ENCODE measurements around the gene S100P.

Gene S100P

DNA sequence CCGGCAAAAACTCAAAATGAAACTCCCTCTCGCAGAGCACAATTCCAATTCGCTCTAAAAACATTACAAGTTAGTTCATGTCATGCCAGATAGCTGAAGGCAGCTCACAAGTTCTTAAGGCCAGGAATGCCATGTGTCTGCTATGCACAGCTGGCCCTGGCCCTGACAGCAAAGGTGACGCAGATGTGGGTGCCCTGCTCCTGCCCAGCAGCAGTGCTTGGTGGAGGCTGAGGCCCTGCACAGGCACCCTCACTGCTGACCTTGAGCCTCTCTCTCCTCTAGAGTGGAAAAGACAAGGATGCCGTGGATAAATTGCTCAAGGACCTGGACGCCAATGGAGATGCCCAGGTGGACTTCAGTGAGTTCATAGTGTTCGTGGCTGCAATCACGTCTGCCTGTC, 2.9 kb downstream of the S100P start:
- no peak for DNase-seq

DNA sequence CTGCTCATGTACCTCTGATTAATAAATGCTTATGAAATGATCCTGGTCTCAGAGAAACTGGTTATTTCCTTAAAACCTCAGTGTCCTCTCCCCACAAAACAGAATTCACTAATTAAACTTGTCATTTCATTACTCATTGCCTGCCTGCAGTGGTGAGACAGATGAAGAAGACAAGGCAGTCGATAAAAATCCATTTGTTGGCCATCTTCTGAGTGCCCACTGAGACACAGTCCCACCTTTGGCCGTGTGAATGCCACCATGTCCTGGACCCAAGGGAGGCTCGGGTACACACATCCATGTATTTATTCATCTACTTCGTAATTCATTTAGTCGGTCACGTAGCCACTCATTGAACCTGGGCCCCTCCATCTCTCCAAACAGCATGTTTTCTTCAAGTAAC, 3.5 kb downstream of the S100P start:
- no peak for DNase-seq

DNA sequence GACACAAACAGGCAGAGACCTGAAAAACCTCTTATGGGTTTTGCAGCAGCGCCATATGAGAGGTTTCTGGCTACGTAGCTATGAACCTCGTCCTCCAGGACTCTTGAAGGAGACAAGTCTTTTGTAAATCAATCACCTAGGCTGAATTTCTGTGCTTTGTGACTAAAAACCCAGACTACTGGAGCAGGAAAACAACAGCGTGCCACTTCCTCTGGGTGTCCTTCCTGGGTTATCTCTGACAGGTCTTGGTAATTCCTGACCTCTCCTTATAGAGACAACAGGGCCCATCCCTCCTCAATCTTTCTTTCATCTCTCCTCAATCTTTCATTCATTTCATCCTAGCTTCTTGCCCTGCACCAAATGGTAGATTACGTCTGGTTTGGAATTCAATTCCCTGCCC, 5.7 kb downstream of the S100P start:
- no peak for DNase-seq

DNA sequence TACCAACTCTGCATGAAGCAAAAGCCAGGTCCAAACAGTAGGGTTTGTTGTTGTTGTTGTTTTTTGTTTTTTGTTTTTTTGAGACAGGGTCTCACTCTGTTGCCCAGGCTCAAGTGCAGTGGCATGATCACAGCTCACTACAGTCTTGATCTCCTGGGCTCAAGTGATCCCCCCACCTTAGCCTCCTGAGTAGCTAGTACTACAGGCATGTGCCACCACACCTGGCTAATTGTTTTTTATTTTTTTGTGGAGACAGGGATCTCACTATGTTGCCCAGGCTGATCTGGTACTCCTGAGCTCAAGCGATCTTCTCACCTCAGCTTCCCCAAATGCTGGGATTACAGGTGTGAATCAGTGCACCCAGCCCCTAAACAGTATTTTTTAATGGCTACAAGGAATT, 6.2 kb downstream of the S100P start:
- DNase-seq = no peak

DNA sequence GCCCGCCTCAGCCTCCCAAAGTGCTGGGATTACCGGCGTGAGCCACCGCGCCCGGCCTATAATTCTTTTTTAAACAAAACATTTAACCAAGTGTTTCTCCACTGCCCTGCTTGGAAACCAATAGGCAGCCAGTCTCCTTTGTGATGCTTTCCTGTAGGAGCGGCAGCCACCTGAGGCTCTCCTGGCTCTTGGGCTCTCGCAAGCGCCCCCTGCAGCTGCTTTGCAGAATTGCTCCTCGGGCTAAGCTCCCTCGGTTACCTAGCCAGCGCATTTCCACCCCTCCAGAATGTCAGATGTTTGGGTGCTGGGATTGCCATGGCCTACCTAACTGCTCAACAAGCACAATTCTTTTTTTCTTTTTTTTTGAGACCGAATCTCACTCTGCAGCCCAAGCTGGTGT, 7.7 kb downstream of the S100P start:
- no peak for DNase-seq

DNA sequence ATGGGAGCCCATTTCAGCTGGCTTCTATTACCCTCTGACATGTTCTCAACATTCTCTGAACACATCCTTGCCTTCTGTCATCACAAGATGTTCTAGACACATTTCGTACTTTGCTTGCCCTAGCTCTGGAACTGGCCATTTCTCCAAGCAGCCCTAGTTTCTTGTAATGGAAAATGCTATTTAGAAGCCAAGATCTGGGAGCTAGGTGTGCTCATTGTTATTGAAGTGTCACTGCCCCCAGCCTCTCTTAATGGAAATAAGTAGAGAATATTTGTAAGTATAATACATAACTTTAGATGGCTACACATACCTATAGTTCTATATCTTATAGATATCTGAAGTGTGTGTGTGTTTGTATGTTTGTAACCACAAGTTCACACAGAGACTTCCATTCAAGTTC, 9.1 kb downstream of the S100P start:
- no peak for DNase-seq

DNA sequence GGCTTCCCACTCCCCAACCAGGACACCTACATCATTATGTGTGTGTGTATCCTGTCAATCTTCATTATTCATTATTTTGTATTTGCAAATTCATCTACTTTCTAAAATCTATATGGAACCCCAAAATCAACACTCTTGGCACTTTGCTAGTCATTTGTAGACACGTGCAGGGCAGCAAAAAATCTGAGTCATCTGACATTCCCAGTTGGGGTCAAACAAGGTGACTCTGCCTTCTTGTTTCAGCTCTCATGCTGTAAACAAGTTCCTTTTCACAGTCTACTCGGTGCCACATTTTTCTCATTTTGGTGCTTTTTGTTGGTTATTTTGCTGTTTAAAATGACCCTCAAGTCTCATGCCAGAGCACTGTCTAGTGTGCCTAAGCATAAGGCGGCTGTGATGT, 10.1 kb downstream of the S100P start:
- no peak for DNase-seq

DNA sequence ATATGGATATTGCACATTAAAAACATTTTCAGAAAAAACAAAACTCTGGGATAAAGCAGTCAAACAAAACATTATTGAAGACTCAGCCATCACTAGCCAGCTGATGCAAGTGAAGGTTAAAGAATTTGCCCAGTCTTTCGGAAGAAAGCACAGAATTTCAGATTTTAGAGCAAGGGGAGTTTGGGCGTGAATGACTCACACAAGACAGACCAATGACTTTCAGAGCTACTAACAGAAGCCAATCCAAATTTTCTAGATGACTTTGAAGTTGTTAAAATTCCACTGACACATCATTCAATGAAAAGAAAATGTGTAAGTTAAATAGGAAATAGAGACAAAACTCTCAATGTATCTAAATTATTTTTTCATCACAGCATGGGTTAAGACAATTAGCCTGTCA, 12.0 kb downstream of the S100P start:
- DNase-seq = no peak

DNA sequence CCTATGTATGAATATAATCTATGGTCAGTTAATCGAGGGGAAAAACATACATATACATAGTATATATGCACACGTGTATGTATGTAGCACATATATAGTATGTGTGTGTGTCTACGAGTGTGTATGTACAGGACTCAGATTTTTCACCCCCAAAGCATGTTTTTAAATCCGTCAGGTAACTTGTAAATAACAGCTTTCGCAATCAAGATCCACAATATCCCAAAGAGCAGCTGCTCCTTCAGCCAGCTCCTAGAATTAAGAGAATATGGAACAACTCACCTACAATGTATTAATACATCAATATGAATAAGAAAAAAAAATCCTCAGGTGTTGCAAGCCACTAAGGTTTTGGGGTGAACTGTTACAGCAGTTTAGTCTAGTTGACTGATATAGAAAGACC, 12.5 kb downstream of the S100P start:
- DNase-seq = no peak

DNA sequence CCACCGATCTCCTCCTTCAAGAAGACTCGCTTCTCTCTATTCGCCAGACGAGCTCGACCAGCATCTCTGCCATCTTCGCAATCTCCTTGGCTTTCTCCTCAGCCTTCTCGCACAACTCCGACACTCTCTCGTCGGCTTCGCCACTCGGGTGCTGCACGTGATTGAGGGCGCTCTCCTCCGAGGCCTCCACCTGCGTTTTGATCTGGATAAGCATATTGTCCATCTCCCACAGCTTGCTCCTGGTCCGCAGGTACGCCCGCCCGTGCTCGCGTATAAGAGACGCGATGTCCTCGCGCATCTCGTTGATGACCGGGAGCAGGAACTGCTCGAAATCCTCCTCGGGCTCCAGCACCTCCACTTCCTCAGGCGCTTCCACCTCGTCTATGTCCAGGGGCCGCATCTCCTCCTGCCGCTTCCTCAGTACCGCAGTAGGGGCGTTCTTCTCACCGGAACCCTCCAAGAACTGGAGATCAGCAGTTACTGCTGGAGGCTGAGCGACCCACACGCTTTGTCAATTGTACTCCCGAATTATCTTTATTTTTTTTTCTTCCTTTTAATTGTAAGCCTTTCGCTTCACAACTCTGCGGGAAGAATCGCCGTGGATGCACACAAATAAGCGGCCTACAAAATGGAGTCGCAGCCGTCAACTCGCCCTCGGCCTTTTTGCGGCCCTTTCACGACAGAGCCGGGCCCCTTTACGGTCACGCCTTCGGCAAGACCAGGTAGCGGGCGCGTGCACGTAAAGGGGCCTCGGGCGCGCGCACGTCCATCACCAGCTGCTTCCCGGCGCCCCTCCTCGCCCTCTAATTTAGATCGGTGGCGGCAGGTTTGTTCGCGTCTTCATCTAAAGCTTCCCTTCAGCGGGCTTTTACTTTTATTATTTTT, 15.8 kb downstream of the S100P start, which contains the start of gene MRFAP1L1:
TSS of gene MRFAP1L1 (minus strand) at position 636 of the 885 bp plus-strand sequence. CDS start at position 400, 236 bp downstream.
- DNase-seq = peak; percentile 92

DNA sequence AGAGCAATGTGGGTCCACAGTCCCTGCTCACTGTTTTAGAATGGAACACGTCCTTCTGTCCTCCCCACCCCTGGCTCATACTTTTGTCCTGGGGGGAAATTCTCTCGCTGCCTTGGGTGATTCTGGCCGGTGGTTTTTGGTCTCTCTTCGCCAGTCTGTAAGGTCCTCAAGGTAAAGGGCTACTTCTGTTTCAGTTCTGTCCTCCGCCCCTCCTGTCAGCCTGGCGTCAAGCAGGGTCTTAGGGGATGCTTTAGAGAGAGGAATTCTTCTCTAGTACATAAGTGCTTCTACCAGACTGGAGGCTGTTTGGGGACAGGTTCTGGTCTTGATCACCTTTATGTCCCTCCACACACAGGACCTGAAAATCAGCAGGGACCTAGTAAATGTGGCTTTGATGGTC, 16.6 kb downstream of the S100P start:
- DNase-seq = no peak

DNA sequence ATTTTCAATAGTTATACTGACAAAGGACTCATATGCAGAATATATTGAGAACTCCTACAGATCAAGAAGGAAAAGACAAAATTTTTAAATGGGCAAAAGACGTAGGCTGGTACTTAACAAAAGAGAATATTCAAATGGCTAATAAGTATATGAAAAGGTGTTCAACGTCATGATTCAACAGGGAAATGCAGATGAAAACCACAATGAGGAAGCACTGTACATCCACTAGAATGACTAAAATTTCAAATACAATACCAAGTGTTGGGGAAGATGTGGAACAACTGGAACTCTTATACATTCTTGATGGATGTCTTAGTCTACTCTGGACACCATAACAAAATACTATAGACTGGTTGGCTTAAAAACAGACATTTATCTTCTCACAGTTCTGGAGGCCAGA, 17.3 kb downstream of the S100P start:
- no peak for DNase-seq

DNA sequence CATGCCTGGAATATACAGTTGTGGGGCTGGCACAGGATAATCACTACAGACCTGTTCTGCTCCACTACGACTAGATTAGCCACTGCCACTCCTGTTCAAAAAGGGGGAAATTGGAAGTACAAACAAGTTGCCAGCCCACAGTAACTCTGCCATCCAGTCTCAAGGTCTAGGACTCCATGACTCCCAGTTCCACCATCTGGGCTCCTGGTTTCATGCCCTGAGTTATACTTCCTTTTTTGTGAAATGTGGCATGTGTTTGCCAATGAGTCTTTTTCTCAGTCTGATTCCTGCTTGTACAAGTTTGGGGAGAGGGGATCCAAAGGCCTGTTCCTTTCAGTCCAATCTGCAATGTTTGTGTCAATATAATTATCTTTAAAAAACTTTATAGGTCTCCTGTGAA, 21.3 kb downstream of the S100P start:
- no peak for DNase-seq

DNA sequence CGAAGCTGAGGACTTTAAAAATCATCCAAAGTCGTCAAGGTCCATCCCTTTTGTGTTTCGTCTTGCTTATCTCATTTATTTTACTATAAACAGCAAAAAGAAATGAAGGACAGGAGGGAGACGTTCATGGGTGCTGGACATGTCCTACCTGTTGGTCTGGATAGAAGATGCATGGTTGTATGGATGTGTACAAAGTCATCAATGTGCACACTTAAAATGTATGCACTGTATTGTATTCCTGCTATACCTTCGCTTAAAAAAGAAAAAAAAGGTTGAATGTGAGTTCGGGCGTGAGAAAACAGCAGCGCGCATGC, 22.0 kb downstream of the S100P start:
- DNase-seq = no peak

DNA sequence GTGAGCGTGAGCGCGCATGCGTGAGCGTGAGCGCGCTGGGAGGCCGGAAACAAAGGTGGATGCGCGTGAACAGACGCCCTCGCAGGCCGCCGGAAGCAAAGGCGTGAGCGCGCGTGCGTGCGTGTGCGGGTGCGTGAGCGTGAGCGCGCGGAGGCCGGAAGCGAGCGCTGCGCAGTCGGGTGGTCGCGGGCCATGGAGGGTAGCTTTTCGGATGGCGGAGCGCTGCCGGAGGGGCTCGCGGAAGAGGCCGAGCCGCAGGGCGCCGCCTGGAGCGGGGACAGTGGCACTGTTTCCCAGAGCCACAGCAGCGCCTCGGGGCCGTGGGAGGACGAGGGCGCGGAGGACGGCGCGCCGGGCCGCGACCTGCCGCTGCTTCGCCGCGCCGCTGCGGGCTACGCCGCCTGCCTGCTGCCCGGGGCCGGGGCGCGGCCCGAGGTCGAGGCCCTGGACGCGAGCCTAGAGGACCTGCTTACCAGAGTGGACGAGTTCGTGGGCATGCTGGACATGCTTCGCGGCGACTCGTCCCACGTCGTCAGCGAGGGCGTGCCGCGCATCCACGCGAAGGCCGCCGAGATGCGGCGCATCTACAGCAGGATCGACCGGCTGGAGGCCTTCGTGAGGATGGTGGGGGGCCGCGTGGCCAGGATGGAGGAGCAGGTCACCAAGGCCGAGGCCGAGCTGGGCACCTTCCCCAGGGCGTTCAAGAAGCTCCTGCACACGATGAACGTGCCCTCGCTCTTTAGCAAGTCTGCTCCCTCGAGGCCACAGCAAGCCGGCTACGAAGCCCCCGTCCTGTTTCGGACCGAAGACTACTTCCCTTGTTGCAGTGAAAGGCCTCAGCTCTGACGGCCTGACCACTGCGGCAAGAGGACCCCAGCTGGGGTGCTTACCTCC, 22.6 kb downstream of the S100P start, which contains the start of gene BLOC1S4:
TSS of gene BLOC1S4 (plus strand) at position 157 of the 894 bp plus-strand sequence. CDS start at position 193, 36 bp downstream.
- peak; percentile 97 for DNase-seq

DNA sequence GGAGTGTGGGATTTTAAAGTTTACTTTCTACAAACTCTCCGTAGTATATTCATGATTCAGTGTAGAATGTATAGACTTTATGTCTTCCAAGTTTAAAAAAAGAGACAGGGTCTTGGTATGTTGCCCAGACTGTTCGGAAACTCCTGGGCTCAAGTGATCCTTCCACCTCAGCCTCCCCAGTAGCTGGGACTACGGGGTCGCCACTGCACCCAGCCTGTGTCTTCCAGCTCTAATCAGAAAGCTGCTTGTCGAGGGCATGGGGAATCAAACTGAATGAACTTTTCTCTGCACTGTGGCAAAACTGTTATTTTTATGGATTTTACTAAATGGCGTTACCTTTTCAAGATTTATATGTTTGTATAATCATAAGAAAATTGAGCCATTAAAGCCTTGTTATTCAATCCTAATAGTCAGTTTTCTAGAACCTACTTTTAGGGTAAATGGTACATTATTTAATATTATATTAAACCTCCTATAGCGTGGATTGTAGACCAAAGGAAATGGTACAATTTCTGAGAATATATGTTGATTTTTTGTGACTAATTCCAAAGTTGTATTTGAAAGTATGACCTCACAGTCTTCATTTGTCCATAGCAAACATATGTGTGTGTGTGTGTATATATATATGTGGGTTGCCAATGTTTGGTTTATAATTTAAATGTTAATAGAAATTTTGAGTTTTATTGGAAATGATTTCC, 23.4 kb downstream of the S100P start:
- DNase-seq = no peak

DNA sequence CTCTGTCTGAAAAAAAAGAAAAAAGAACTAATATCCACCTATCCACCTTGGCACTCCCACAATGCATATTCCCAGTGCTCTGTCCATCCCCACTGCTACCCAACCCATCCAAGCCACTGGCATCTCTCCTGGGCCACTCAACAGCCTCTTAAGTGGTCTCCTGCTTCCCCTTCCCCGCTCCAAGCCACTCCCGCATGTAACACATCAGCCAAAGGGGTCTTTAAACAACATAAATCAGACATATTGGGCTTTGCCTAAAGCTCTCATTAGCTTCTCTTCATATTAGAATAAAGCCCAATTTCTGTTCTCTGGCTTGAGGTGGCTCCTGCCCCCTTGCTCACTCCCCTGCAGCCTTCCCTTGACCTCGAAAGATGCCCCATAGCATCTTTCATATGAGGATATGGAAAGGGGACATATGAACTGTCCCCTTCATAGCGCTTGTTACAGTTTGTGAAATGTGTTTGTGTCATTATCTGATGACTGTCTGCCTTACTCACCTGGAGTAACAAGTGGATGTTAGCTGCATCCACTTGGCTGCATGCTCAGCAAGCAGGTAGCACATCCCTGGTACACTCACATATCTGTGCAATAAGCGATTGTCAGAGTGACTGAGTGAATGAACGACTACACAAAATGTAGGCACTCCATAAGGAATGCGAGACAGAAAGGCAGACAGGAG, 25.4 kb downstream of the S100P start:
- no peak for DNase-seq

DNA sequence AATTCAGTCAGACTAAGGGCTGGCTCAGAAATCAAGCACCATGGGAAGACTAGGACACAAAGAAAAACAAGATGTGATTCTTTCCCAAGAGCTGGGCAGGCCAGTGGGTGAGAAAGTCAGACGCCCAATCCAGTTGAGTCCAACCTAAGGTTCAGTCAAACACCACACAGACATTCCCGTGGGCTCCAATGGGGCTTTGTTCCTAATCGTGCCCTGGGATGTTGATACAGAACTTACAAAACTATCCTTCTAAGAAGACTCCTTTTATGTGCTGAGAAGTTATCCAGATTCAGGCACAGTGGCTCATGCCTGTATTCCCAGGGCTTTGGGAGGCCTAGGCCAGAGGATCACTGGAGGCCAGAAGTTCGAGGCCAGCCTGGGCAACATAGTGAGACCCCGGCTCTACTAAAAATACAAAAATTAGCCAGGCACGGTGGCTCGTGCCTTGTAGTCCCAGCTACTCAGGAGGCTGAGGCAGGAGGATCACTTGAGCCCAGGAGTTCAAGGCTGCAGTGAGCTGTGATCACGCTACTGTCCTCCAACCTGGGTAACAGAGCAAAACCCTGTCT, 26.0 kb downstream of the S100P start:
- no peak for DNase-seq

DNA sequence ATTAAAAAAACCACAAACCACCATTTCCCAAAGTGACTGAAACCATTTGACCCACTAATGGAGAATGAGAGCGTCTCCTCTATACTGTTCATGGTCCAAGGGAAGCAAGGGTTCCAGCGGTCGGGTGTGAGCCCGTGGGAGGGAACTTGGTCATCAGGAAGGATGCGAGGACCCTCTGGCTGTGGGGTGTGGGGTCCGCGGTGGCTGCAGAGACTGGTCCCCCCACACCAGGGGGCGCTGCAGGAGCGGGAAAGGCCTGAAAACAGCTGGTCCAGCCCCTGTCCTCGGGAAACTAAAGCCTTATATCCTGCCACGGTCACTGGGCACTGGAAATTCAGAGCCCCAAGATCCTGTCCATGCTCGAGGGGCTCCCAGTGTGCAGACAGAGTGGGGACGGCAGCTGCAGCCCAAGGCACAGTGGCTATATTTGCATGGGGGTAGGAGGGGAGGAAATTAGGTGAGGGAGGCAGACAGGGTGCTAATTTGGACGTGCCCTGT, 26.6 kb downstream of the S100P start:
- peak; percentile 70 for DNase-seq

DNA sequence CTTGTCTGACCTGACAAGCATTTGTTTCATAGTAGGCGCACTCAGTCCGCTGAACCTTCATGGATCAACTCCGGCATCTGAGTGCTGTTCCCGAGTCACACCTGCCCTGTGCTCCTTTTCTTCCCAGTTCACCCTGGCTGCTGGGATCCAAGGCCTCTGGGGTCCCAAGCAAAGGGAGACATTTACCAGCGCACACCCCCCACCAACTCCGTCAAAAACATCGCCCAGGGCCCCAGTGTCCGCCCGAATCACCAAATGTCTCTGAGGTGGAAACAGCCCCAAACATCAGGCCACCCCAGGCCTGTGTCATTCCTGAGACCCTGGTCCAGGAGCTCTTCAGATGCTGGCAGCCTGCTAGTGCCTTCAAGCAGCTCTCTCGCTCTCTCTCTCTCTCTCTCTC, 27.4 kb downstream of the S100P start:
- DNase-seq = no peak

DNA sequence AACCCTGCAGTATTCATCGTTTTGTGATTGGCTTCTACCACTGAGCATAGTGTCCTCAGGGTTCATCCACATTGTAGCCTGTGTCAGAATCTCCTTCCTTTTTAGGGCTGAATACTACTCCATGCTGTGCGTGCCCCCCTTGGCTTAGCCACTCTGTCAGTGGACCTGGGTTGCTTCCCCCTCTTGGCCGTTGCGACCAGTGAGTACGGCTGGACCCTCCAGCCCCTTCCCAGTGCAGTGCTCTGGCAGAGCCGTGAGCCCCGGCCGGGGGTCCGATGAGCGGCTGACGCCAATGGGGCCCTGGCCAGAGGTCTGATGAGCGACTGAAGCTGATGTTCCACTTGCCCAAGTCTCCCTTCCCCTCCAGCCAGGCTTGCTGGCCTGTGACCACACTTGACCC, 29.2 kb downstream of the S100P start:
- no peak for DNase-seq

DNA sequence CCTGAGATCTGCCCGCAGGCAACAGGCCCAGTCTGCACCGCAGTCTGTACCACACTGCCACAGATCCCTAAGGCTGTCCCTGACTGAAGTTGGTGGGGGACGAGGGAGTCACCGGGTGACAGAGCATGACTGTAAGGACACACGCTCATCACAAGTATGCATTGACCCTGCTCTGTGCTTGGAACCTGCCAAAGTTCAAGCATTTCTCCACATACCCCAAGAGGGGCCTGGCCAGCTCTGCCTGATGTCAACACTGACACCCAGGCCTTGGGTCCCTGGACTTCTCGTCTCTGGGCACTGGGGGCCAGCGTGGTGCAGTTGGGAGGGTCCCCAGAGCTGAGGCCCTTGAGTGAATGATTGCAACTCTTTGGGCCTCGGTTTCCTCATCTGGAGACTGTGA, 30.2 kb downstream of the S100P start:
- no peak for DNase-seq
